ENCODE data around the gene MAP3K12.
"Not testable (repeated sequence)": the region's sequence is repeated elsewhere in the genome, so short reads cannot be mapped to it uniquely, and the experiment has no call there.

The MAP3K12 gene

GRCh38 chr12:53493610-53494391, 5.5 kb downstream of the MAP3K12 start:
- DNase-seq: peak in 1 of 51 donors; percentile 52

DNA sequence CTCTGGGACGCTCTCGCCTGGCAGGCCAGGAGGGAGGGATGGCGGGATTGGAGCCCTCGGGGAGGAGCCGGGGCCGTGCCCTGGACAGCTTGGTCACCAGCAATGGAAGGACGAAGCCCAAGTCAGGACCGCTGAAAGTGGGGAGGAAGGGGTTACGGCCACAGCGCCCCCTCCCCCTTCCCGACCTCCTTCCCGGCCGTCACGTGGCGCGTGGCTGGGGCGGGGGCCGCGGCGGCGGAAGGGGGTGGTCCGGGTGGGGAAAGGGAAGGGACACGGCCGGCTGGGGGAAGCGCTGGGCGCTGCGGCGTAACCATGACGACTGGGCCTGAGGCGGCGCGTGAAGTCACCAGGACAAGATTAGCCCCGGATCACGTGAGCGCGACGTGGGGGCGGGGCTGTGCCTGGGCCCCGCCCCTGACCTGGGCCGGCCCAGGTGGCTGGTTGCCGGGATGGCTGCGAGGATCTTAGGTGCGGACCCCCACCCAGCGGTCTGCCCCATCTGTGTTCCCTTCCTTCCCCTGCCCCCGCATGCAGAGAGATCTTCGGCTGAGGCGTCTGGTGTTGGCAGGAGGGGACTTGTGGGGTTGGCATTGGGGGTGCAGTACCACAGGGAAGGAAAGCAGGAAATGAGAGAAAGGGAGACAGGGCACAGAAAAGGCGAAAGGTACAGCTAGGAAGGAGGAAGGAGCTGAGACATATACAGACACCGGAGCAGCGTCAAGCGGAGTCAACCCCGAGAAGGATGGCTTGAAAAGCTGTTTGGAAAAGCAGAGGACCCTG, 6.2 kb downstream of the MAP3K12 start:
- DNase-seq: peak; percentile 66 to 98 (median 94)

GRCh38 chr12:53492188-53492587, 7.1 kb downstream of the MAP3K12 start:
- no peak for DNase-seq

- no peak for DNase-seq
These were observed 9.9 kb downstream of the MAP3K12 start for GRCh38 chr12:53489242-53489864.

DNA sequence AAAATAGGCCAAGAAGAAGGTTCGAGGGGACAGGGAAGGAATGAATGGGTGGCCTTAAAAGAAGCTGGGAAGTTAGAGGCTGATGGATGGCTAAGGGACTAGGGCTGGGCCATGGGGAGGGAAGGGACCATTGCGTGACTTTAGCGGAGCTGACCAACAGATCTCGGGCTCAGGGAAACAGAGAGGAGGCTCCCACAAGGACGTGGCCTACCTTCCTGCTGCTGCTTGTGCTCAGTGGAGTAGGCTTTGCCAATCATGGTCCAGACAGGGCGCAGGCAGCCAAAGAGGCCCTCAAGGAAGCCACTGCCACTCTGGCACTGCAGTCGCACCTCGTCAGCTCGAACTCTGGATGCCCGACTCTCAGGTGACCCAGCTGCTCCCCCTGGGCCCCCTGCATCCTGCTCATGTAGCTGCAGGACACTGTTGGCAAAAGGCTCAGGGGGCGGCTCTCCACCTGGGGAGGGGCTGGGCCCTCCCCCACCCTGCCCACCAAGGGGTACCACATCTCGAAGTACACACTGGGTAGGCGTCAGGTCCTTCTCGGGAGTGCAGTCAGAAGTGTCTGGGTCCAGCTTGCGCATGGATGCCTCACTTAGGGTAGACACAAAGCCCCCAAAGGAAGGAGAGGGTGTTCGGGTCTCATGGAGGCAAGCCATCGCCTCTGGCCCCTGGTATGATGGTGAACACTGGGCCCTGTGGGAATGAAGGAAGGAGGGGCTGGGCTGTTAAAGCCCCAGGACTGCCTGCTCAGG, 12.3 kb downstream of the MAP3K12 start:
- no peak for DNase-seq

GRCh38 chr12:53485955-53486735, 13.1 kb downstream of the MAP3K12 start:
- no peak for DNase-seq

- no peak for DNase-seq
These were observed 14.3 kb downstream of the MAP3K12 start for GRCh38 chr12:53484686-53485575.

- DNase-seq: no peak
These were observed 15.3 kb downstream of the MAP3K12 start for GRCh38 chr12:53483979-53484377.

GRCh38 chr12:53483225-53483978, 15.9 kb downstream of the MAP3K12 start:
- DNase-seq: no peak

GRCh38 chr12:53482626-53483168, 16.6 kb downstream of the MAP3K12 start:
- DNase-seq: no peak

DNA sequence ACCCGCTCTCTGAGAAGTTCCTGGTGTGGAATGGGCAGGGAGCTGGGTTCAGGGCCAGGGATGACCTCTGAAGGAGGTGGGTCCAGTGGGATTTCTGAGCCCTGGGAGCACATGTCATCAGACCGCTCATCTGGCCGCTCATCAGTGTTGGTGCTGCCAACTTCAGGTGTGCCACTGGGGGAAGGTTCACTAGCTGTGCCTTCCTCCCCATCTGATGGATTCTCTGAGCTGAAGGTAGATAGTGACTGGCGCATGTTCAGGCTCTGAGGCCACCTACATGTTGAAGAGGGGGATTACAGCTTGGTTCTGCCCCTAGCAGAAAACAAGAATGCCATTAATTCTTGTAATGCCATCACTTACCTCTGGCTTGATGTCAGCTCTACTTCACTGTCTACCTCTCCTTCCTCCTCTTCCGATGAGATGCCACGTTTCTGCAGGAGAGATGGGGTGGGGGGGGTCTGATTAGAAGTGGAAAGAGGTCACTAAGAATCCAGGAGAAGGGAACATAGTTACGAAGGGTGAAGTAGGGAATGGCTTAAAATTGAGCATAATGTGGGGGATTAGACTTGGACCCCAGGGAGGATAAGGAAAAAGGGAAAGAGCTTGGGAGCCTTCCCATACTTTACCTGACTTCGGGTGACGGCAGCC, 17.2 kb downstream of the MAP3K12 start:
- no peak for DNase-seq

DNA sequence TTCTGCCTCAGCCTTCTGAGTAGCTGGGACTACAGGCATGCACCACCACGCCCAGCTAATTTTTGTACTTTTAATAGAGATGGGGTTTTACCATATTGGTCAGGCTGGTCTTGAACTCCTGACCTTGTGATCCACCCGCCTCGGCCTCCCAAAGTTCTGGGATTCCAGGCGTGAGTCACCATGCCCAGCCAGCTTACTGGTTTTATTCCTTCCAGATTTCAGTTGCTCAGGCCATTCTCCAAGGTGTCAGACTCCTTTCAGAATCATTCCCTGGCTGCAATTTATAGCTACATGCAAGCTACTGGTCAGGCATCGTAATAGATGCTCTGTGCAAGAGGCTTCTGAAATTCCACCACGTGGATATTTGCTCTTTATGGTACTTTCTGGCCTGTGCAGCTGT, 17.8 kb downstream of the MAP3K12 start:
- not testable (repeated sequence) for DNase-seq

DNA sequence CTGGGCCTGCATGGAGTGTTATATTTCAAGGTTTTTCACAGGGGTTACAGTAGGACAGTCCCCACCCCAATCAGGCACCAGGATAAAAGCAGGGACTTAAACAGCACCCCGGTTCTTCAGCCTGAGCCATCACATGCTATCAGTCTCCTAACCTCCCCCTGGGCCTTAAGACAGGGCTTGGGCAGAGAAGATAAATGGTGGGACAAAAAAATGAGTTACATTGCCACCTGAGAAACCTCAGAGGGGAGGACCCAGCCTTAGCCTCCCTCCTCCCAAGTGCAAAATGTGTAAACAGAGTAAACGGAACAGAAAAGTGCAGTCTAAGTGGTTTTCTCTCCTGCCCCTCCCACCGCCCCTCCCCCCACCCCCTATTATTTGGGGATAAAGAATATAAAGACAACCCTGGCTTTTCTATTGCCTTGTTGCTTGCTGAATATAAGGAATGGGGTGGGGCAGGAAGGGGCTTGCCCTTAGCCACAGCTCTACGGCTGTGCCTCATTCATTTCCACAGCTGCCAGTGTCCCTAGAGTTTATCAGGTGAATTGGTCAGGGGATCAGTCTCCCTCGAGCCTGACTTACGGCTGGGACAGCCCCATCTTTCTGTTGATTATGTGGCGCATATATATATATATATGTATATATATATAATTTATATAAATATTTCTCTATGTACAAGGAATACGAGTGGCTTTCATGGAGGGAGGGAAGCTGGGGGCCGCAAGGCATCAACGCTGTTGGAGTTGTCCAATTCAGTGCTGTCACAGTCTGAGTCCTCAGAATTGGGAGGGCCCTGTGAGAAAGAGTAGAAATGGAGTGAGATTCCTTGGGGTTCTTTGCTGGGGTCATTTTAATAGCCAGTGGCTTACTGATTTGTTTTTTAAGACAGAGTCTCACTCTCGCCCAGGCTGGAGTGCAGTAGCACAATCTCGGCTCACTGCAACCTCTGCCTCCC, 18.5 kb downstream of the MAP3K12 start:
- no peak for DNase-seq

- DNase-seq: no peak
These were observed 19.9 kb downstream of the MAP3K12 start for GRCh38 chr12:53479331-53479730.

DNA sequence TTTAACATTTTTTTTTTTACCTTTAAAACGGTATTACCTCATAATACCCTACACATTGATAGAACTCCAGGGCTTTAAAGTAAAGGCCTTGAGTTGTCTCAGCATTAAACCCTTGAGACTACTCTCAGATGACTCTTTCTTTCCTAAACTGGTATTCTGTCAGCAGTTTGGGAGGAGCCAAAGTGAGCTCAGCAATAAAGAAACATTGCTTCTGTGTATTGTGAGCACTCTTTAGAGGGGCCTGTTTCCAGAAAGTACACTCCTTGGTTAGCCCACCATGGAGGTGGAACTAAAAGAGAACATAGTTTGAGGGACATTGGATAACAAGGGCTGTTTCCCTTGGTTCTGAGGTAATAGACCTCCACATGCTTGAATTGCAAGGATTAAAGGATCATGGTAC, 20.4 kb downstream of the MAP3K12 start:
- no peak for DNase-seq

DNA sequence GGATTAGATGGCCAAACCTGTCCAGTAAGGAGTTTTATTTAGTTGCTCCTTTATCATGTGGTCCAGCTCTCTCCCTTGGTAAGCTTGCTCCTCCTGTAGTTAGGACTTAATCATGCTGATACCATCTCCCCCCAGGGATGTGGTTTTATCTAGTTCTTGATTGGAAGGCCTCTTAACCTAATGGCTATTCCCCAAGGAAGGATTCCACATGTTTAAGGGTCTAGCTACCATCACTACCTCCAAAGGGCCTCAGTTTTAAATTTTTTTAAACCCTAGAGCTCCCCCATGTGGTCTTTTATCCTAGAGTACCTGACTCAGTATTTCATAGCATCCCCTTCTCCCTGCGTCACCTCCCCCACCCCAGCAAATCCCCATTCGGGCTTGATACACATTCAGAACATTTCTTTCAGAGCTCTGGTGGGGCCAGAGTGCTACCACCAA, 22.5 kb downstream of the MAP3K12 start:
- DNase-seq: peak in 1 of 51 donors; percentile 10

GRCh38 chr12:53474819-53475218, 24.4 kb downstream of the MAP3K12 start:
- no peak for DNase-seq

All from hypothalamus (tissue), 51 donors.